Fibroblast of pulmonary artery (primary cell): ENCODE measurements around the gene NUBP2.
"Not testable (repeated sequence)": the region's sequence is repeated elsewhere in the genome, so short reads cannot be mapped to it uniquely, and the experiment has no call there.

ENCODE experiments used
- DNase-seq: peaks from one replicate; pipeline ENCODE4 v3.0.0-alpha.2; 2010; ENCODE audit warnings: low read depth
- H3K4me3 ChIP-seq: replicated peaks from 2 replicates; pipeline ENCODE4 v1.5.1; 2011; ENCODE audit warnings: low read depth, mild to moderate bottlenecking, control low read depth, low read length, moderate library complexity
- CTCF ChIP-seq: IDR thresholded peaks from 2 replicates; pipeline ENCODE4 v1.5.1; 2011; ENCODE audit warnings: mild to moderate bottlenecking, control low read depth, low read length, inconsistent platforms; ENCODE audit errors: missing control alignments

The NUBP2 gene

GRCh38 chr16:1794908-1795666 lies 12.3 kb downstream of the NUBP2 start:
- TF ChIP-seq CTCF: no peak
- H3K4me3 ChIP-seq: no peak overlapping the region
- no peak for DNase-seq

DNA sequence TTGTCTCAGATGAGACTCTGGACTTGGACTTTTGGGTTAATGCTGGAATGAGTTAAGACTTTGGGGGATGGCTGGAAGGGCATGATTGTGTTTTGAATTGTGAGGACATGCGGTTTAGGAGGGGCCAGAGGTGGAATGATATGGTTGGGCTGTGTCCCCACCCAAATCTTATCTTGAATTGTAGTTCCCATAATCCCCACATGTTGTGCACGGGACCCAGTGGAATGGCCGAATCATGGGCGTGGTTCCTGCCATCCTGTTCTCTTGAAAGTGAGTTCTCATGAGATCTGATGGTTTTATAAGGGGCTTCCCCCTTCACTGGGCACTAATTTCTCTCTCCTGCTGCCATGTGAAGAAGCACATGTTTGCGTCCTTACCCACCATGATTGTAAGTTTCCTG lies 16.5 kb downstream of the NUBP2 start:
- not testable (repeated sequence) for DNase-seq, H3K4me3 ChIP-seq

DNA sequence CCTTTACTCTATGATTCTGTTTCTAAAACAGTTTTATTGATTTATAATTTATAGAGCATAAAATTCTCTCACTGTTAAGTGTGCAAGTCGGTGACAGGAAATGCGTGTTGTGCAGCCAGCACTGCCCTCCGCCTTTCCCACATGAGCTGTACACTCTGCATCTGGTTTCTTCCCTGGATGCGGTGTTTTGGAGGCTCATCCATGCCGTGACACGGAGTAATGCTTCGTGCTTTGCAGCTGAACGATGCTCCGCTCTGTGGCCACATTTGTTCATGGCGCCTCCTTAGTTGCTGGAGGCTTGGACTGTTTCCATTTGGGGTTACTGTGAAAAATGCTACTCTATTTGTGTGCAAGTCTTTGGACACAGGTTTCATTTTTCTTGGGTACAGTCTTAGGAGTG lies 17.9 kb downstream of the NUBP2 start:
- TF ChIP-seq CTCF: no peak
- H3K4me3 ChIP-seq: no peak overlapping the region
- DNase-seq: no peak

DNA sequence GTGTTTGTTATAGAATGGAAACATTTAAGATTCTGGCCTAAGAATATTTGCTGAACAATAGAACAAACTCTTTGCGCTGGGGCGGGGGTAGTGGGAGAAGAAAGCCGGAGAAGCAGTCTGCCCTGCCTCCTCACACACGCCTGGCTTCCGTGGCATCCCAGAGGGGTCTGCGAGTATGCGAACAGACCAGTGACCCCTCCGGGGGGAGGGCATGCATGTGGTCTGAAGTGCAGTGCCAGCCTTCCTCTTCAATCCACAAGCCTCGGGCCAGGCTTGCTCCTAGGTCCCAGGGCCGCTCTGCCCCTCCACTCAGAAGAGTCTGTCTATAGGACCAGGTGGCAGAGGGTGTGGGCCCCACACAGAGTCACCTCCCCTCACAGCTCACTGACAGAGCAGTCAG lies 24.9 kb downstream of the NUBP2 start:
- no peak for DNase-seq
- TF ChIP-seq CTCF: no peak
- H3K4me3 ChIP-seq: no peak overlapping the region

DNA sequence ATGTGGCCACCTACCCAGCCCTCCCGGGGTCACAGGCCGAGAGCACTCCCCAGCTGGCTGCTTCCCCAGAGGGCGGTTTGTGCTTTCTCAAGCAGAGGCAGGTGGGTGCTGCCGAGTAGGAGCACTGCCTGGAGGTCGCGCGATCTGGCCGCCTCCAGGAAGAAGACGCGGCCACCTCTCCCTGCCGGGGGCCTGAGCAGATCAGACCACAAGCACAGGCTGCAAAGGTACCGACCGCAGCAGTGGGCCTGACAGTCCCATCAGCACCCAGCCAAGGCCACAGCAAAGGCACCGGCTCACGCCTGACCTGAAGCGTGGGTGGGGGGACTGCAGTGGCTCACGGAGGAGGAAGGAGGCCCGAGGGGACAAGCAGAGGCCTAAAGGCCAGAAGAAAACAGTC lies 25.9 kb downstream of the NUBP2 start:
- no peak overlapping the region for H3K4me3 ChIP-seq
- no peak for DNase-seq
- TF ChIP-seq CTCF: no peak

- no peak for TF ChIP-seq CTCF
- no peak overlapping the region for H3K4me3 ChIP-seq
- no peak for DNase-seq
Observed at GRCh38 chr16:1809281-1809801, 26.6 kb downstream of the NUBP2 start.

DNA sequence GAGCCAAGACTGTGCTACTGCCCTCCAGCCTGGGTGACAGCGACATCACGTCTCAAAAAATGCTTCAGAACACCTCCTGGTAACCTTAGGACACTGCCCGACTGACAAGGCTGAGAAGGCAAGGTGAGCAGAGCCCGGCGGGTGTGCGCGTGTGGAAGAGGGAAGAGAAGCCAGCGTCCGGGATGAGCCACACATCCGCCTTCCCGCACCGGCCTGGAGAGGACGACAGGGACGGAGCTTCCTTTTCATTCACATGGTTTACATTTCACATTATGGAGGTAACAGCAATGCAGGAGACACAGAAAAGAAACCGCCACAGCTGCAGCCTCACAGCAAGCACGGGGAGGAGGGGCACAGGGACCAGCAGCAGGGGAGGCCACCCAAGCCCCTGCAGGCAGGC lies 27.3 kb downstream of the NUBP2 start:
- TF ChIP-seq CTCF: no peak
- DNase-seq: no peak
- H3K4me3 ChIP-seq: no peak overlapping the region
